Measurements from ENCODE around the gene B4GALT1.
"Not testable (repeated sequence)": the region's sequence is repeated elsewhere in the genome, so short reads cannot be mapped to it uniquely, and the experiment has no call there.

The B4GALT1 gene

GRCh38 chr9:33102551-33103210 lies 64.5 kb downstream of the B4GALT1 start:
- FAIRE-seq (no peak), DNase-seq (ENCODE audit: insufficient read length) (no peak)
- TF ChIP-seq POLR2A (IDR thresholded peaks at IDR 0.05; ENCODE audit: low read depth, low read length) (no peak), POLR2AphosphoS5 (IDR thresholded peaks at IDR 0.05; ENCODE audit: low read depth, low read length) (no peak), TAF1 (IDR thresholded peaks at IDR 0.05; ENCODE audit: borderline replicate concordance, low read depth, low read length) (no peak)

- TF ChIP-seq TAF1 (IDR thresholded peaks at IDR 0.05; ENCODE audit: borderline replicate concordance, low read depth, low read length) (no peak), POLR2A (IDR thresholded peaks at IDR 0.05; ENCODE audit: low read depth, low read length) (no peak), POLR2AphosphoS5 (IDR thresholded peaks at IDR 0.05; ENCODE audit: low read depth, low read length) (no peak)
- FAIRE-seq (no peak), DNase-seq (ENCODE audit: insufficient read length) (no peak)
Measured at GRCh38 chr9:33101104-33101951, 65.8 kb downstream of the B4GALT1 start.

GRCh38 chr9:33099754-33100153 lies 67.4 kb downstream of the B4GALT1 start:
- no peak for TF ChIP-seq TAF1 (IDR thresholded peaks at IDR 0.05; ENCODE audit: borderline replicate concordance, low read depth, low read length)
- no peak for TF ChIP-seq POLR2AphosphoS5 (IDR thresholded peaks at IDR 0.05; ENCODE audit: low read depth, low read length)
- TF ChIP-seq POLR2A (IDR thresholded peaks at IDR 0.05; ENCODE audit: low read depth, low read length), result no peak
- FAIRE-seq, result no peak
- DNase-seq (ENCODE audit: insufficient read length), result no peak

GRCh38 chr9:33097192-33097591 lies 69.9 kb downstream of the B4GALT1 start:
- no peak for TF ChIP-seq TAF1 (IDR thresholded peaks at IDR 0.05; ENCODE audit: borderline replicate concordance, low read depth, low read length)
- TF ChIP-seq POLR2AphosphoS5 (IDR thresholded peaks at IDR 0.05; ENCODE audit: low read depth, low read length), result no peak
- TF ChIP-seq POLR2A (IDR thresholded peaks at IDR 0.05; ENCODE audit: low read depth, low read length), result no peak
- FAIRE-seq (no peak), DNase-seq (ENCODE audit: insufficient read length) (no peak)

- TF ChIP-seq POLR2AphosphoS5 (IDR thresholded peaks at IDR 0.05; ENCODE audit: low read depth, low read length) (no peak), POLR2A (IDR thresholded peaks at IDR 0.05; ENCODE audit: low read depth, low read length) (no peak), TAF1 (IDR thresholded peaks at IDR 0.05; ENCODE audit: borderline replicate concordance, low read depth, low read length) (no peak)
Measured at GRCh38 chr9:33092634-33093033, 74.5 kb downstream of the B4GALT1 start.

GRCh38 chr9:33085672-33086071 lies 81.5 kb downstream of the B4GALT1 start:
- DNase-seq (ENCODE audit: insufficient read length); FAIRE-seq: not testable (repeated sequence)

More at GRCh38 chr9:33092634-33093033, 74.5 kb downstream of the B4GALT1 start:
- FAIRE-seq, result no peak
- no peak for DNase-seq (ENCODE audit: insufficient read length)

GRCh38 chr9:33082538-33083326 lies 84.4 kb downstream of the B4GALT1 start:
- FAIRE-seq (no peak), DNase-seq (ENCODE audit: insufficient read length) (no peak)
- no peak for TF ChIP-seq POLR2A (IDR thresholded peaks at IDR 0.05; ENCODE audit: low read depth, low read length)
- TF ChIP-seq TAF1 (IDR thresholded peaks at IDR 0.05; ENCODE audit: borderline replicate concordance, low read depth, low read length), result no peak
- no peak for TF ChIP-seq POLR2AphosphoS5 (IDR thresholded peaks at IDR 0.05; ENCODE audit: low read depth, low read length)

- FAIRE-seq, result no peak
- no peak for TF ChIP-seq TAF1 (IDR thresholded peaks at IDR 0.05; ENCODE audit: borderline replicate concordance, low read depth, low read length)
- no peak for TF ChIP-seq POLR2A (IDR thresholded peaks at IDR 0.05; ENCODE audit: low read depth, low read length)
- no peak for TF ChIP-seq POLR2AphosphoS5 (IDR thresholded peaks at IDR 0.05; ENCODE audit: low read depth, low read length)
- DNase-seq (ENCODE audit: insufficient read length), result no peak
Measured at GRCh38 chr9:33082128-33082527, 85.0 kb downstream of the B4GALT1 start.

GRCh38 chr9:33081128-33081851 lies 85.8 kb downstream of the B4GALT1 start:
- no peak for TF ChIP-seq POLR2A (IDR thresholded peaks at IDR 0.05; ENCODE audit: low read depth, low read length)
- no peak for TF ChIP-seq POLR2AphosphoS5 (IDR thresholded peaks at IDR 0.05; ENCODE audit: low read depth, low read length)
- TF ChIP-seq TAF1 (IDR thresholded peaks at IDR 0.05; ENCODE audit: borderline replicate concordance, low read depth, low read length), result no peak
- DNase-seq (ENCODE audit: insufficient read length), result peak; percentile 42
- FAIRE-seq, result peak; percentile 90

GRCh38 chr9:33080534-33080933 lies 86.6 kb downstream of the B4GALT1 start:
- TF ChIP-seq POLR2A (IDR thresholded peaks at IDR 0.05; ENCODE audit: low read depth, low read length) (no peak), POLR2AphosphoS5 (IDR thresholded peaks at IDR 0.05; ENCODE audit: low read depth, low read length) (no peak), TAF1 (IDR thresholded peaks at IDR 0.05; ENCODE audit: borderline replicate concordance, low read depth, low read length) (no peak)
- no peak for DNase-seq (ENCODE audit: insufficient read length)
- FAIRE-seq, result no peak

Data from GM12892 (cell line).